Ishikawa (cell line): Measurements from ENCODE around the gene SRGAP1.

Experiments used
- CEBPB ChIP-seq: IDR thresholded peaks from 2 replicates; pipeline ENCODE4 v1.6.1; 2012
- CREB1 ChIP-seq: IDR thresholded peaks from 2 replicates; pipeline ENCODE4 v1.6.1; 2012; ENCODE audit warnings: low read depth
- EGR1 ChIP-seq: IDR thresholded peaks from 2 replicates; pipeline ENCODE4 v1.6.1; 2012
- EP300 ChIP-seq: IDR thresholded peaks from 2 replicates; pipeline ENCODE4 v1.6.1; 2012; ENCODE audit warnings: borderline replicate concordance
- NFIC ChIP-seq: IDR thresholded peaks from 2 replicates; pipeline ENCODE4 v1.6.1; 2012
- RAD21 ChIP-seq: IDR thresholded peaks from 2 replicates; pipeline ENCODE4 v1.6.1; 2012; ENCODE audit warnings: low read depth
- TAF1 ChIP-seq: IDR thresholded peaks from 2 replicates; pipeline ENCODE4 v1.6.1; 2012; ENCODE audit warnings: low read depth, mild to moderate bottlenecking
- TCF12 ChIP-seq: IDR thresholded peaks from 2 replicates; pipeline ENCODE4 v1.6.1; 2012; ENCODE audit warnings: low read depth
- TEAD4 ChIP-seq: IDR thresholded peaks from 2 replicates; pipeline ENCODE4 v1.6.1; 2012
- YY1 ChIP-seq: IDR thresholded peaks from 2 replicates; pipeline ENCODE4 v1.6.1; 2012; ENCODE audit warnings: low read depth
- ZBTB7A ChIP-seq: IDR thresholded peaks from 2 replicates; pipeline ENCODE4 v1.6.1; 2012; ENCODE audit warnings: low read depth
- TF ChIP-seq, protein P1 (sequence below): IDR thresholded peaks from 2 replicates; pipeline ENCODE4 v1.6.1; 2012
- TF ChIP-seq, protein P2 (sequence below): IDR thresholded peaks from 2 replicates; pipeline ENCODE4 v1.6.1; 2012; ENCODE audit warnings: low read depth, mild to moderate bottlenecking
- TF ChIP-seq, protein P3 (sequence below): IDR thresholded peaks from 2 replicates; pipeline ENCODE4 v1.6.1; 2012

DNA sequence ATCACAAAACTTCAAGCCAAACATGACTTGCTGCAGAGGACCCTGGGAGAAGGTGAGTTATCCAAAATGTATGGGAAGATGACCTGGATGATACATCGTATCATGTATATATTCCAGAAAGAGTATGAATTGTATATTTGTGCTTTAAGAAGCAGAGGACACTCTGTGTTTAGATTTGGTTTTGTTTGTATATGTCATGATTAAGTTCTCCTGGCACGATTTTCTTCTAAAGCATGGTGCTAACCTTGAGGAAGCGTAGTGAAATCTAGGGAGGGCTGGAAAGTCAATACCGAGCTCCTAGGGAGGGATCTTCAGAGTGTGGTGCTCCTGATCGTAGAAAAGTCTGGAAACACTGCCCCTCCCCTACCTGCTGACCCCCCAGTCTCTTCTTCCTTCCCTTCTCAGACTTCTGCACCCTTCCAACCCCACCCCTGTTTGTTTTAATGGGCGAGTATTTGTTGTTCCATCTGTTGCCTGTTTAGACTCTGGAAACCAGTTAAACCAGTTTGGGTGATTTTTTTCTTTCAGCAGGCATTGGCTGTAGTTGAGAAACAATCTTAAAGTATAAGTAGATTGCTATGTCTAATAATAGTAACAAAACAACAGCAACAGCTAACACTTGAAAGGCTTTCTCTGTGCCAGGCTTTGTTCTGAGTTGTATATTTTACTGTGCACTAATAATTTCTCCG is 236.0 kb downstream of the SRGAP1 start:
- TF ChIP-seq EGR1, result no peak
- TF ChIP-seq, protein P1, sequence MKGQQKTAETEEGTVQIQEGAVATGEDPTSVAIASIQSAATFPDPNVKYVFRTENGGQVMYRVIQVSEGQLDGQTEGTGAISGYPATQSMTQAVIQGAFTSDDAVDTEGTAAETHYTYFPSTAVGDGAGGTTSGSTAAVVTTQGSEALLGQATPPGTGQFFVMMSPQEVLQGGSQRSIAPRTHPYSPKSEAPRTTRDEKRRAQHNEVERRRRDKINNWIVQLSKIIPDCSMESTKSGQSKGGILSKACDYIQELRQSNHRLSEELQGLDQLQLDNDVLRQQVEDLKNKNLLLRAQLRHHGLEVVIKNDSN, result no peak
- TF ChIP-seq YY1, result no peak
- peak; percentile 62; the same call in 1 of the 2 replicates for TF ChIP-seq EP300
- peak; percentile 71 for TF ChIP-seq TCF12
- no peak for TF ChIP-seq ZBTB7A
- TF ChIP-seq, protein P2, sequence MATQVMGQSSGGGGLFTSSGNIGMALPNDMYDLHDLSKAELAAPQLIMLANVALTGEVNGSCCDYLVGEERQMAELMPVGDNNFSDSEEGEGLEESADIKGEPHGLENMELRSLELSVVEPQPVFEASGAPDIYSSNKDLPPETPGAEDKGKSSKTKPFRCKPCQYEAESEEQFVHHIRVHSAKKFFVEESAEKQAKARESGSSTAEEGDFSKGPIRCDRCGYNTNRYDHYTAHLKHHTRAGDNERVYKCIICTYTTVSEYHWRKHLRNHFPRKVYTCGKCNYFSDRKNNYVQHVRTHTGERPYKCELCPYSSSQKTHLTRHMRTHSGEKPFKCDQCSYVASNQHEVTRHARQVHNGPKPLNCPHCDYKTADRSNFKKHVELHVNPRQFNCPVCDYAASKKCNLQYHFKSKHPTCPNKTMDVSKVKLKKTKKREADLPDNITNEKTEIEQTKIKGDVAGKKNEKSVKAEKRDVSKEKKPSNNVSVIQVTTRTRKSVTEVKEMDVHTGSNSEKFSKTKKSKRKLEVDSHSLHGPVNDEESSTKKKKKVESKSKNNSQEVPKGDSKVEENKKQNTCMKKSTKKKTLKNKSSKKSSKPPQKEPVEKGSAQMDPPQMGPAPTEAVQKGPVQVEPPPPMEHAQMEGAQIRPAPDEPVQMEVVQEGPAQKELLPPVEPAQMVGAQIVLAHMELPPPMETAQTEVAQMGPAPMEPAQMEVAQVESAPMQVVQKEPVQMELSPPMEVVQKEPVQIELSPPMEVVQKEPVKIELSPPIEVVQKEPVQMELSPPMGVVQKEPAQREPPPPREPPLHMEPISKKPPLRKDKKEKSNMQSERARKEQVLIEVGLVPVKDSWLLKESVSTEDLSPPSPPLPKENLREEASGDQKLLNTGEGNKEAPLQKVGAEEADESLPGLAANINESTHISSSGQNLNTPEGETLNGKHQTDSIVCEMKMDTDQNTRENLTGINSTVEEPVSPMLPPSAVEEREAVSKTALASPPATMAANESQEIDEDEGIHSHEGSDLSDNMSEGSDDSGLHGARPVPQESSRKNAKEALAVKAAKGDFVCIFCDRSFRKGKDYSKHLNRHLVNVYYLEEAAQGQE, result no peak
- TF ChIP-seq, protein P3, sequence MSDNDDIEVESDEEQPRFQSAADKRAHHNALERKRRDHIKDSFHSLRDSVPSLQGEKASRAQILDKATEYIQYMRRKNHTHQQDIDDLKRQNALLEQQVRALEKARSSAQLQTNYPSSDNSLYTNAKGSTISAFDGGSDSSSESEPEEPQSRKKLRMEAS, result peak; percentile 47; the same call in 1 of the 2 replicates
- peak; percentile 22; the same call in 1 of the 2 replicates for TF ChIP-seq RAD21
- TF ChIP-seq NFIC, result peak; percentile 67
- no peak for TF ChIP-seq TAF1
- TF ChIP-seq TEAD4, result peak; percentile 54
- TF ChIP-seq CREB1, result no peak
- peak; percentile 76 for TF ChIP-seq CEBPB
